ENCODE data around the gene SLAMF8.

SLAMF8 gene

GRCh38 chr1:159869173-159869572 lies 42.5 kb downstream of the SLAMF8 start:
- Histone ChIP-seq H3K4me3 (ENCODE audit: insufficient read depth, low read length, poor library complexity, severe bottlenecking) (no peak overlapping the region), H3K9me3 (ENCODE audit: insufficient read depth, low read length) (no peaks in the 10 kb centered on the region), H4K20me1 (ENCODE audit: low read depth, low read length) (no peaks in the 10 kb centered on the region), H3K9me2 (replicated peaks; ENCODE audit: insufficient read depth, low read length) (no peaks in the 10 kb centered on the region), H3K27ac (ENCODE audit: low read depth, low read length) (no peak overlapping the region), H3K4me2 (ENCODE audit: low read depth, low read length, poor library complexity, severe bottlenecking) (no peak overlapping the region), H3K36me3 (ENCODE audit: low read length) (no peaks in the 10 kb centered on the region), H3K27me3 (ENCODE audit: low read length) (no peaks in the 10 kb centered on the region), H3F3A (ENCODE audit: insufficient read depth) (no peaks in the 10 kb centered on the region), H3K9ac (ENCODE audit: low read length) (no peak overlapping the region), H2AFZ (ENCODE audit: low read depth, low read length, severe bottlenecking) (no peak overlapping the region), H3K79me2 (ENCODE audit: insufficient read depth, low read length) (no peaks in the 10 kb centered on the region)
- TF ChIP-seq CTCF (IDR thresholded peaks at IDR 0.05; ENCODE audit: insufficient read depth, low read length, poor library complexity, severe bottlenecking) (no peak), EZH2phosphoT487 (conservative IDR thresholded peaks at IDR 0.05; ENCODE audit: low read length) (no peak)

GRCh38 chr1:159869607-159870006 lies 42.9 kb downstream of the SLAMF8 start:
- no peaks in the 10 kb centered on the region for H3K36me3 ChIP-seq (ENCODE audit: low read length)
- H3K9me2 ChIP-seq (replicated peaks; ENCODE audit: insufficient read depth, low read length) = no peaks in the 10 kb centered on the region
- no peak overlapping the region for H2AFZ ChIP-seq (ENCODE audit: low read depth, low read length, severe bottlenecking)
- TF ChIP-seq CTCF (IDR thresholded peaks at IDR 0.05; ENCODE audit: insufficient read depth, low read length, poor library complexity, severe bottlenecking) (no peak), EZH2phosphoT487 (conservative IDR thresholded peaks at IDR 0.05; ENCODE audit: low read length) (no peak)
- H3K4me2 ChIP-seq (ENCODE audit: low read depth, low read length, poor library complexity, severe bottlenecking) = no peak overlapping the region
- H3K9me3 ChIP-seq (ENCODE audit: insufficient read depth, low read length) = no peaks in the 10 kb centered on the region
- H3K4me3 ChIP-seq (ENCODE audit: insufficient read depth, low read length, poor library complexity, severe bottlenecking) = no peak overlapping the region
- H3F3A ChIP-seq (ENCODE audit: insufficient read depth) = no peaks in the 10 kb centered on the region
- no peak overlapping the region for H3K27ac ChIP-seq (ENCODE audit: low read depth, low read length)
- H3K9ac ChIP-seq (ENCODE audit: low read length) = no peak overlapping the region
- H4K20me1 ChIP-seq (ENCODE audit: low read depth, low read length) = no peaks in the 10 kb centered on the region
- no peaks in the 10 kb centered on the region for H3K79me2 ChIP-seq (ENCODE audit: insufficient read depth, low read length)
- no peaks in the 10 kb centered on the region for H3K27me3 ChIP-seq (ENCODE audit: low read length)

- Histone ChIP-seq H3K4me3 (ENCODE audit: insufficient read depth, low read length, poor library complexity, severe bottlenecking) (no peak overlapping the region), H3K36me3 (ENCODE audit: low read length) (no peaks in the 10 kb centered on the region), H3K27ac (ENCODE audit: low read depth, low read length) (no peak overlapping the region), H3K79me2 (ENCODE audit: insufficient read depth, low read length) (no peaks in the 10 kb centered on the region), H3F3A (ENCODE audit: insufficient read depth) (no peaks in the 10 kb centered on the region), H3K9me3 (ENCODE audit: insufficient read depth, low read length) (no peaks in the 10 kb centered on the region), H3K9ac (ENCODE audit: low read length) (no peak overlapping the region), H2AFZ (ENCODE audit: low read depth, low read length, severe bottlenecking) (no peak overlapping the region), H3K27me3 (ENCODE audit: low read length) (no peaks in the 10 kb centered on the region), H4K20me1 (ENCODE audit: low read depth, low read length) (no peaks in the 10 kb centered on the region), H3K9me2 (replicated peaks; ENCODE audit: insufficient read depth, low read length) (no peaks in the 10 kb centered on the region), H3K4me2 (ENCODE audit: low read depth, low read length, poor library complexity, severe bottlenecking) (no peak overlapping the region)
- TF ChIP-seq EZH2phosphoT487 (conservative IDR thresholded peaks at IDR 0.05; ENCODE audit: low read length) (no peak), CTCF (IDR thresholded peaks at IDR 0.05; ENCODE audit: insufficient read depth, low read length, poor library complexity, severe bottlenecking) (no peak)
Measured at GRCh38 chr1:159870704-159871103, 44.0 kb downstream of the SLAMF8 start.
